Kidney epithelial cell (primary cell): Measurements from ENCODE around the gene OST4. TPM values are rescaled to one million over a fixed set of nuclear protein-coding genes. Genes with fewer than 3 reads are reported as not detected.

Experiments
- DNase-seq: peaks from one replicate; pipeline ENCODE4 v3.0.0-alpha.2; 2010; ENCODE audit warnings: low read depth
- H3K27me3 ChIP-seq: 2 replicates; pipeline ENCODE4 v1.6.0; 2011; ENCODE audit warnings: low read length; ENCODE audit not compliant: control insufficient read depth, insufficient read depth
- H3K36me3 ChIP-seq: 2 replicates; pipeline ENCODE4 v1.5.1; 2011; ENCODE audit warnings: low read length; ENCODE audit not compliant: control insufficient read depth, insufficient read depth
- H3K4me3 ChIP-seq: 2 replicates; pipeline ENCODE4 v1.5.1; 2011; ENCODE audit warnings: low read depth, mild to moderate bottlenecking, control low read depth, low read length
- CTCF ChIP-seq: IDR thresholded peaks from 2 replicates; pipeline ENCODE4 v1.5.1; 2011; ENCODE audit warnings: mild to moderate bottlenecking, moderate library complexity, low read length, control low read depth, inconsistent platforms; ENCODE audit not compliant: insufficient read depth, poor library complexity, severe bottlenecking
- total RNA-seq: library from RNA; depleted of rRNA; stranded (reverse); fragments of >200 nt; gene quantifications from 2 replicates; pipeline ENCODE4 v1.2.3, GENCODE V29; 2015

OST4 gene
- total RNA-seq, 1 donor from 2014 or later = 237 TPM

- no peak for DNase-seq
- no peak for TF ChIP-seq CTCF
These were observed 29.2 kb downstream of the OST4 start for GRCh38 chr2:27042159-27042661.

GRCh38 chr2:27041752-27042151, 29.7 kb downstream of the OST4 start:
- Histone ChIP-seq H3K27me3 (no peaks in the 10 kb centered on the region), H3K4me3 (no peak overlapping the region), H3K36me3 (peaks cover 2% of the 10 kb centered on the region)
- no peak for DNase-seq
- TF ChIP-seq CTCF = no peak

More at GRCh38 chr2:27042159-27042661, 29.2 kb downstream of the OST4 start:
- Histone ChIP-seq H3K4me3 (no peak overlapping the region), H3K36me3 (peaks cover 2% of the 10 kb centered on the region), H3K27me3 (no peaks in the 10 kb centered on the region)

GRCh38 chr2:27040282-27040681, 31.2 kb downstream of the OST4 start:
- peaks cover 2% of the 10 kb centered on the region for H3K36me3 ChIP-seq
- H3K4me3 ChIP-seq = no peak overlapping the region
- H3K27me3 ChIP-seq = no peaks in the 10 kb centered on the region
- no peak for TF ChIP-seq CTCF
- DNase-seq = no peak

GRCh38 chr2:27039871-27040270, 31.6 kb downstream of the OST4 start:
- H3K36me3 ChIP-seq = peaks cover 3% of the 10 kb centered on the region
- no peak overlapping the region for H3K4me3 ChIP-seq
- no peaks in the 10 kb centered on the region for H3K27me3 ChIP-seq
- no peak for DNase-seq
- TF ChIP-seq CTCF = no peak

- H3K36me3 ChIP-seq = peaks cover 3% of the 10 kb centered on the region
- TF ChIP-seq CTCF = no peak
These were observed 32.0 kb downstream of the OST4 start for GRCh38 chr2:27039426-27039825.

GRCh38 chr2:27038631-27039339, 32.7 kb downstream of the OST4 start:
- peaks cover 3% of the 10 kb centered on the region for H3K36me3 ChIP-seq
- TF ChIP-seq CTCF = no peak
- DNase-seq = no peak
- H3K27me3 ChIP-seq = no peaks in the 10 kb centered on the region
- no peak overlapping the region for H3K4me3 ChIP-seq

More at GRCh38 chr2:27039426-27039825, 32.0 kb downstream of the OST4 start:
- H3K27me3 ChIP-seq = no peaks in the 10 kb centered on the region
- no peak for DNase-seq
- no peak overlapping the region for H3K4me3 ChIP-seq
